Forelimb muscle (tissue), 1 donor: ENCODE measurements around the gene HDAC2. TPM values are rescaled to one million over a fixed set of nuclear protein-coding genes. Genes with fewer than 3 reads are reported as not detected.

Experiments
- DNase-seq: peaks from one replicate; pipeline ENCODE4 v3.0.0-alpha.2; 2013; ENCODE audit warnings: low read depth
- polyA plus RNA-seq: library from polyadenylated mRNA; unstranded; fragments of 120-200 nt; gene quantifications from one replicate; pipeline ENCODE4 v1.2.1, GENCODE V29; 2013; ENCODE audit not compliant: insufficient read length

The HDAC2 gene
- polyA plus RNA-seq, 1 donor, result 138 TPM

DNA sequence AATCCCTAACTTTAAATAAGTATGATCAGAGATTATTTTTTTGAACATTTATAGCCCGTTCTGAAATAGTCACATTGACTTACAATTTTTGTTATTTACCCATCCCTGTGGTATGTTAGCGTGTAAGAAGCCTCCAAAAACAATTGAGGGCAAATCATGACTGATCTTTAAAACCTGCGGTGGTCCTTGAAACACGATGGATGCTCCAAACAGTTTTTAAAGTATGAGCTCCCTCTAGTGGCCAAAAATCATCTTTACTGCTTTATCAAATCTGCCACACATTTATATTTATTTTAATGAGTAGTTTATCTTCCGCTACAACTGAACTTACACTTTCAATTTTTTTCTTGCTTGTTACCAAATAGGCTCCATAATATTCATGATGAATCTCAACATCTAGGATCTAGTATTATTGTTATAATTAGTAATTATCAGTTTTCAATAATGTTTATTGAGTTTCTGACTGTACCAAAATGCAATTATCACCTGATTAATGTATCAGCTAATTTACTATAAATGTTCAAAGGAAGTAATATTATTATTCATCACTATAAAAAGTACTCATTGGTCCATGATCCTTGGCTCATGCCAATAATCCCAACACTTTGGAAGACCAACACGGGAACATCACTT, 61.6 kb downstream of the HDAC2 start:
- peak; percentile 70 for DNase-seq

DNA sequence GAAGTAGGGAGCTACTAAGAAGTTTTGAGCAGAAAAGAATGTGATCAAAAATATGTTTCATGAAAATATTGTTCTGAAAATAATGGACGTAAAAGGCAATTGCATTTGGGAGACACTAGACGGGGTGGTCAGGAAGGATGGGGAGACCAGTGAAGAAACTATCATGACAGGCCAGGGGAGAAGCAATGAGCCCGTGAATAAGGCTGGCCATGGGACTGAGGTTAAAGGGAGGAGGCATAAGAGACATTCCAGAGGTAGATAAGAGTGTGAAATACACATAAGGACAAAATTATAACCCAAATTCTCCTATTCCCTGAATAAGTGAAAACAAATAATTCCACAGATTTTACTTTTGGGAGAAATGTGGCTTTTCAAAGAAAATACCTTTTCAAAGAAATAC, 62.1 kb downstream of the HDAC2 start:
- DNase-seq, result no peak

DNA sequence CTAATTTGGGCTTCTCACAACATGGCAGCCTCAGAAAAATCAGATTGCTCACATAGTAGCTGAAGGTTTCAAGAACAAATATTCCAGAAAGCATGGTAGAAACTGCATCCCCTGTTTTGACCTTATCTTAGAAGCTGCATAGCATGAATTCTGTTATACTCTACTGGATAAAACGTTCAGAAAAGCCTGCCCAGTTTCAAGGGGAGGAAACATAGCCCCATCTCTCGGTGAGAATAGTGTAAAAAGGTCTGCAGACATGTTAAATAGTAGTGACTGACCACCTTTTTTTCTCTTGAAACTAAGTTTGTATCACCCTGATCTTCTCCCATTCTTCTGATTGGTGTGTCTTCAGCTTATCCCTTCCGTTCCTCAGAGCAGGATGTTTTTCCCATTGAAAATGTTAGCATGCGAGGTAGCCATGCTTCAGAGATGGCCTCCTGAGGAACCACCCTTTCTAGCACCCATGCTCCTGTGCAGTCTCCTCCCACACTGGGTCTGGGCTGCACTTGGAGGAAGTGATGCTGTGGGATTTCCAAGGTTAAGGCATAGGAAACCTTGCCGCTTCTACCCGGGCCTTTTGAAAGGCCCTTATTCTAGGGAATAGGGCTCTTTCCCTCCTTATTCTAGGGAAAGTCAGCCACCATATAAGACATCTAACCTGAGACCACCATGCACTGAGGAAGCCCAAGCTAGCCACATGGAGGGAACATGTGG, 63.7 kb downstream of the HDAC2 start:
- no peak for DNase-seq

DNA sequence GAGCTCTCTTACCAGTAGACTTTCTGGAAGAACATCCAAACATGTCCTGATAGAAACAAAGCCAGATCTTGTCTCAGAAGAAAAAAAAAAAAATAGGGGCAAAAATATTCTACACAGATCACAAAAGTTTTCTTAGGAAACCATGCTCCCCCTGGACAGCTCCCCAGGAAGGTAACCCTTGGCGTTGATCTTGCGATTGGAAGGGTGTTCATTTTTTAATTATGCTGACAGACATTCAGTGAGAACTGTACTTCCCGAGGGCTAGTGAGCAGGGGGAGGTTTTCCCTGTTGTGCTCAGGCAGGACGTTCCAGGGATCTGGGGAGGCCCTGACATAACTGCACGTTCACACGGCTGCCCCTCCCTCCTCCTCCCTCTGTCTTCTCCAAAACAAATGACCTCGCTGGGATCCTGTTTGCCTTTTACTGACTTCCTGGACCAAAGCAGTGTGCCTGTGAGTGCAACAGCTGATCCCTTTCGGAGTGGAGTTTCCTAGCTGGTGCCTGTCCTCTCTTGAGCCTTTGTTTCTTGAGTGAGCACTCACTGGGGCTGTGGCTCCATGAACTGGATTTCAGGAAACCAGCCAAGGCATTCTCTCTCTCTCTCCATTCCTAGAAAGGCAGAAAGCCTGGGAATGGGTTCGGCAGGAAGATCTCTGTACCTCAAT, 67.2 kb downstream of the HDAC2 start:
- DNase-seq, result no peak

DNA sequence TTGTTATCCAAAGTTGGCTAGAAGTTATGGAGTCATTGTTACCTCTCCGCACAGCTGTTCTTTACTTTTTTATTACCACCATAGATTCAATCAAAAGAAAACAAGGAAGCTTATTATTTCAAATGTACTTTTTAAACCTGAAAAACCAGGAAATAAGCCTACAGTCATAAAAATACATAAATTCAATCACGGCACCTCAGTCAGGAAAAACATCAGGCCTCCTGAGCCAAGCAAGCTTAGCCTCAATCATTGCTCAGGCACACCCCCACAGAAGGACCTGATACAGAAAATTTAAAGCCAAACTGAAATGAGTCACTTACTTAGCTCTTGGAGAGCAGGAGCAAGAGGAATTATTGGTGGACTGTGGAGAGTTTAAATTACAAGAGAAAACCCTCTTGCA, 69.5 kb downstream of the HDAC2 start:
- no peak for DNase-seq

DNA sequence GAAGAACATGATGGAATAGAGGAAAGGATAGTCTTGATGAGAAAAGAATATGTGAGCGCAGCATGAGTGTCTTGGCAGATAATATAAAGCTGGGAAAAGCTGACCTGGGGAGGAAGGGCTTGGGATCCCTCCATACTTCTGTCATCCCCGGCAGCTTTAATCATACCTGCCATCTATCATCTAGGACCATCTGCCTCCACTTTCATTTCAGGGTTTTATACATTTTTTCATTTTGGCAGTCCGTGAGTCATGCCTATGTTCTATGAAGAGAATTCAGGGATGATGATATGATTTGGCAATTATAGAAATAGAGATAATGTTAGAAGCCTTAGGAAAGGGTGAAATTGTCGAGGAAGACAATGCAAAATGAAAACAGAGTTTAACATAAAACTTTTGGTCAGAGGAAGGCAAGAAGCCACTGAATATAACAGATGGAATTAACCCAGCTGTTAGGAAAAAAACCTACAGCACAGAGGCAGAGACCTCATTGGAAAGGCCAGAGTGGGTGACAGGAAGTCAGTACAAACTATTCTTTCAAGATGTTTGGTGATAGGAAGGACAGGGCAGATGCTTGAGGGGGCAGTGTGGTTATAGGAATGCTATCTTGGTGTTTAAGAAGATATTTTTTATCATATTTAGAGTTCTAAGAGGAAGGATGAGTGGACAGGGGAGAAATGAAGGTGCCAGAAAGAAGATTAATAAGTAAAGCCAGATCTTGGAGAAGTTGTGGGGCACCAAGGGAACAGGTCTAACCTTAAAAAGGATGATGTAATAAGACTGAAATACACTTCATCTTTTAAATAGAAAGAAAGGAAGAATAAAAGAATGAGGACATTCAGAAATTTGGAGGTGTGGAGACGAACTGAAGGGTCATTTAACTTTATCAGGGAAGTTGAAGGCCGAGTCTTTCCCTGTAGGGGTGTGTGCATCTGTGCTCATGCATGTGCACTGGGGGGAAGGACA, 76.0 kb downstream of the HDAC2 start:
- DNase-seq, result no peak

DNA sequence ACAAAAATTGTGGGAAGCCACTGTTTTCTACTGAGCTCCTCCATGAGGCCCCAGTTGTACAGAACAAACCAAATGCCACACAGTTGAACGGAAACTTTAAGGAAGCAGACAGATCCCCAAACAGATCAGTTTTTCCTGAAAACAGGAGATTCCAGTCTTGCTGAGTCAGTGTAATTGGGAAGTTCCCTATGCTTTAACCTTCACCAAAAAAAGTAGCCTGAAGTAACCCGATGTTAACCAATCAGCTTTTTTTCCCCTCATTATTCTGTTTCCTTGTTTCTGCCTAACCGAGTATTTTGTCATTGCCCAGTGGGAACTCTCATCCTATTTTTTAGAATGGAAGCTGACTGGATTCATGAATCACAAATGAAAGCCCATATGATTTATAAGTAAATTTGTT, 77.1 kb downstream of the HDAC2 start:
- no peak for DNase-seq

DNA sequence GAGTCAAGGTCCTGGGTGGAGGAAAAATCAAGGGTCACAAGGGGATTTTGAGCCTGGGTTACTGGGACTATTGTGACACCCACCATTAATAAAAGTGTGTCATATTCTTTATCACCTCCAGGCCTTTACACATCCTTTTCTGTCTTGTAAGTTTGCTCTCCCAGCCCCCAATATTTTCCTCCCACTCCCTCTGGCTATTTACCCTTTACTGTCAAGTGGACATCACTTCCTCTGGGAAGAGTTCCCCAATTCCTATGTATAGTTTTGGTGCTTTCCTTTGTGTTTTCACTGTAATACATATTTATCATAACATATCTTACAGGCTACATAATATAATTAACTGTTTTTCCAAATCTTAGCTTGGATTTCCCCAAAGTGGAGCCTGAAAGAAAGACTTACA, 77.5 kb downstream of the HDAC2 start:
- DNase-seq, result no peak

DNA sequence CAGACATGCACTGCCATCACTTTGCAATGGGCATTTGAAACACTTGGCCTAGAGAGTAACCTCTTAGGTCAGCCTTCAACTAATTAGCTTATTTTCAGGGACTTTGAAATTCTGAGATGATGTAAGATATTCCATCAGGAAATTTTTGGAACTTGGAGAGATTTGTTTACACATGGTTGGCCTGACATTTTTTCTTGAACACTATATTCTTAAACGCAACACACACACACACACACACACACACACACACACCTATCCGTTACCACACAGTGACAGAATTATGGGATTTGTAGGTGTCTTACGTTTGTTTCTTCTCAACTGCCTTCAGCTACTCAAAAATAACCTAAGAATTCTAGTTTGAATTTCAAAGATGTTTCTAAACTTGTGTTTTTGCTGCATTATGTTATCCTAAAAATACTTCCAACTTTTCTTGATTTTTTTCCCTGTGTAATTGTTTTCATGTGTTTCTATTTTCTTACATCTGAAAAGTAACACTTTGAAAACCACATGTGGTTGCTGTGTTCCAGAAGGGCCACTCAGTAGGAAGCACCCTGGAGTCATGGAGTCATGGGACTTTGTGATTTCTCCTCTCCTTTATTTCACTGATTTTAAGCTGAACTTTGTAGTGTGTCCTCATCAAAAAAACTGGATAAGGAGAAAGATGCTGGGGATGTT, 81.9 kb downstream of the HDAC2 start:
- no peak for DNase-seq

DNA sequence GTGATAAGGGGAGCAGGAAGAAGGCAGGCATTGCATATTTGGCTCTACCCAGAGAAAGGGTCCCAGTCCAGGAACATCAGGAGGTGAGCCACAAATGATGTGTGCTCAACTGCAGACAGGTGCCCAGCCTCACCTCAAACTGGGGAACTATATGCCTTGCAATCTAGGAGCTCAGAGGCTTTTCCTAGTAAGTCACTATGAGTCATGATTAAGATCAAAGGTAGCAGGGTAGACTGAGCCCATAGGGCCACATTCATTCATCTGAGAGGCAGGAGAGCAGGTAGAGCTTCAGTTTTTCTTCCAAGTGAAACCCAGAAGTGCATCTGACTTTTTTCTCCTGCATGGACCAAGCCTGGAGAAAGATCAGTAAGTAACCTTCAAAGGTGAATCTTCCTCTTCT, 82.5 kb downstream of the HDAC2 start:
- DNase-seq, result no peak

DNA sequence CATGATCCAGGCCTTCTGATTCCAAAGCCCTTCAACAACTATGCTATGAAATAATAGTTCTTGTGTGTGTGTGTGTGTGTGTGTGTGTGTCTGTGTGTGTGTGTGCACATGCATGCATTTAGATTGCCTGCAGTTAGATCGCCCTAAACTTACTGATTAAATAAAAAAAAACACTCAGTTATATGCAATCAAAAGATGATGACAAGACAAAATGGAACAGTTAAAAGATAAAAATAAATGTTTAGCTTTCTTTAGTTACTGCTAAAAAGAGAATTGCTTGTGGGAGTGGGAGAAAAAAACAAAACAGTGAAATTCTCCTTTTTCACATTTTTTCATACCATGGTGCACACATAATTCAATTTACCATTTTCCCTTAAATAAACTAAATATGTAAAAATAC, 84.4 kb downstream of the HDAC2 start:
- no peak for DNase-seq

DNA sequence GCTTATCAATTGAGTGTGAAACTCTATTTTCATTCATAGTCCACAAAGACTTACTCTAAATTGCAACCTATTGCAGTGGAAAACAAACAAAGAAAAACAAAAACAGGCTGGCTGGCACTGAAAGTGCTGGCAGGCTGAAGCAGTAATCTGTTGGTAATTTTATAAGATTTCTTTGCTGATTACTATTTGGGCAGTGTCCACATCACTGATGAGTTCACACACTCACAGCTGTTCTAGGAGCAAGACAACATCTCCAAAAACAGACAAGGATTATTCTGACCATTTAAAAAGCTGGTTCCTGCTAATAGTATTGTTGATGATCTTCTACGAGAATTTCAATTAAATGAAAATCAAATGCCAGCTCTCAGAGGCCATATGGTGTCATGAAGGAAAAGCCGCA, 86.9 kb downstream of the HDAC2 start:
- DNase-seq, result no peak

Other genes starting within 250 kb of the HDAC2 start
- gene MARCKS, start 113.8 kb downstream of the HDAC2 start, polyA plus RNA-seq, result 166 TPM